HCT116 (cell line): ENCODE data around the gene MPEG1.

Experiments
- CEBPB ChIP-seq: IDR thresholded peaks from 2 replicates; pipeline ENCODE4 v1.6.1; 2012; ENCODE audit warnings: low read depth
- EZH2 ChIP-seq: fragments of 200-600 bp; sonication (generic); IDR thresholded peaks from 2 replicates; pipeline ENCODE4 v1.6.1; 2017; ENCODE audit warnings: antibody characterized with exemption, mixed run types
- EZH2phosphoT487 ChIP-seq: fragments of 200-600 bp; IDR thresholded peaks from 2 replicates; pipeline ENCODE4 v1.6.1; 2018; ENCODE audit warnings: antibody characterized with exemption, borderline replicate concordance
- POLR2A ChIP-seq: IDR thresholded peaks from 2 replicates; pipeline ENCODE4 v1.7.0; 2011; ENCODE audit warnings: borderline replicate concordance; ENCODE audit not compliant: insufficient read depth, insufficient read length; ENCODE audit errors: extremely low read depth
- POLR2AphosphoS5 ChIP-seq: IDR thresholded peaks from 2 replicates; pipeline ENCODE4 v1.6.1; 2011; ENCODE audit warnings: mild to moderate bottlenecking, low read depth, low read length, moderate library complexity
- SIN3A ChIP-seq: IDR thresholded peaks from 2 replicates; pipeline ENCODE4 v1.6.1; 2012; ENCODE audit warnings: low read depth
- SP1 ChIP-seq: IDR thresholded peaks from 2 replicates; pipeline ENCODE4 v1.6.1; 2012; ENCODE audit warnings: low read depth
- YY1 ChIP-seq: IDR thresholded peaks from 2 replicates; pipeline ENCODE4 v1.6.1; 2011; ENCODE audit warnings: low read length, low read depth, moderate library complexity, mild to moderate bottlenecking; ENCODE audit not compliant: insufficient replicate concordance; ENCODE audit errors: extremely low read depth
- TF ChIP-seq, protein P1 (sequence below): IDR thresholded peaks from 2 replicates; pipeline ENCODE4 v1.6.1; 2012
- TF ChIP-seq, protein P2 (sequence below), 3 experiments: fragments of 200-600 bp in 1 of 3; sonication (generic) in 1 of 3; IDR thresholded peaks in 2 of 3; conservative IDR thresholded peaks in 1 of 3; 2 replicates each; pipeline ENCODE4 v1.5.1; 2012 to 2017; ENCODE audit warnings: low read depth in 2 of 3, low read length in 2 of 3, antibody characterized with exemption in 1 of 3, borderline replicate concordance in 1 of 3, control low read depth in 1 of 3, mild to moderate bottlenecking in 1 of 3, mixed read lengths in 1 of 3, mixed run types in 1 of 3, moderate library complexity in 1 of 3; ENCODE audit not compliant: insufficient read depth in 1 of 3
- TF ChIP-seq, protein P3 (sequence below): IDR thresholded peaks from 2 replicates; pipeline ENCODE4 v1.6.1; 2012; ENCODE audit warnings: low read depth

DNA sequence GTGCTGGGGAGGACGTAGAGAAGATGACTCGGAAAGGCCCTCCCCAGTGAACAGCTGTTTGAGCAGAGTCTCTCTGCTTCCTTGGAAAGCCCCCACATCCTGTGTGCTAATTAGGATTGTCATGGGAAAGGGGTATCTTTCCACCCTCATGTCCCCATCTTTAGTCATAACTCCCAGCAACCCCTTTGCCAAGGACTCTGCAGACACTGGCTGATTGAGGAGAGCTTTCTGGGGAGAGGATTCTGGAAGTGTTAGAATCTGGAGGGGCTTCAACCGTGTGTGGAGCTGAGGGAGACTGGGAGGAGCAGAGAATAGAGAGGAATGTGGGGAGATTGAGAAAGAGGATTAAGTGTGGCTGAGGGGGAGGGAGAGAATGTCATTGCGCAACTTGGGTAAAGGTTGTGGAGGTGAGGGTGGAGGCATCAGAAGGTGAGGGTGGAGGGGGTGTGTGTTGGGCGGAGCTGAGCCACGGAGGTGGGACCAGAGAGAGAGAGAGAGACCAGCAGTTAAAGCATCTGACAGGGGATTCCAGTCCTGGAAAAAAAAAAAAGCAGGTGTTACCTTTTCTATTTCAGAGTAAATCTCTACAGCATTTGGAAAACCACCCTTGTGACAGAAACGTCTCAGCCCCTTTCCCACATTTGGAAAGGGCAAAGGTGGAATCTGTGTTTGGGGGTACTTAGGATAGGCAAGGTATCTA, 38.6 kb downstream of the MPEG1 start:
- TF ChIP-seq POLR2A (no peak), YY1 (no peak), POLR2AphosphoS5 (no peak), SIN3A (no peak), EZH2phosphoT487 (no peak), SP1 (no peak), EZH2 (no peak), CEBPB (peak; percentile 98)
- TF ChIP-seq, protein P1, sequence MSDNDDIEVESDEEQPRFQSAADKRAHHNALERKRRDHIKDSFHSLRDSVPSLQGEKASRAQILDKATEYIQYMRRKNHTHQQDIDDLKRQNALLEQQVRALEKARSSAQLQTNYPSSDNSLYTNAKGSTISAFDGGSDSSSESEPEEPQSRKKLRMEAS: no peak
- TF ChIP-seq, protein P2, sequence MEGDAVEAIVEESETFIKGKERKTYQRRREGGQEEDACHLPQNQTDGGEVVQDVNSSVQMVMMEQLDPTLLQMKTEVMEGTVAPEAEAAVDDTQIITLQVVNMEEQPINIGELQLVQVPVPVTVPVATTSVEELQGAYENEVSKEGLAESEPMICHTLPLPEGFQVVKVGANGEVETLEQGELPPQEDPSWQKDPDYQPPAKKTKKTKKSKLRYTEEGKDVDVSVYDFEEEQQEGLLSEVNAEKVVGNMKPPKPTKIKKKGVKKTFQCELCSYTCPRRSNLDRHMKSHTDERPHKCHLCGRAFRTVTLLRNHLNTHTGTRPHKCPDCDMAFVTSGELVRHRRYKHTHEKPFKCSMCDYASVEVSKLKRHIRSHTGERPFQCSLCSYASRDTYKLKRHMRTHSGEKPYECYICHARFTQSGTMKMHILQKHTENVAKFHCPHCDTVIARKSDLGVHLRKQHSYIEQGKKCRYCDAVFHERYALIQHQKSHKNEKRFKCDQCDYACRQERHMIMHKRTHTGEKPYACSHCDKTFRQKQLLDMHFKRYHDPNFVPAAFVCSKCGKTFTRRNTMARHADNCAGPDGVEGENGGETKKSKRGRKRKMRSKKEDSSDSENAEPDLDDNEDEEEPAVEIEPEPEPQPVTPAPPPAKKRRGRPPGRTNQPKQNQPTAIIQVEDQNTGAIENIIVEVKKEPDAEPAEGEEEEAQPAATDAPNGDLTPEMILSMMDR (IDR thresholded peaks at IDR 0.05 in 2 of 3, conservative IDR thresholded peaks at IDR 0.05 in 1 of 3; ENCODE audit: borderline replicate concordance in 1 of 3, insufficient read depth in 1 of 3, low read depth in 2 of 3, low read length in 2 of 3): no peak
- TF ChIP-seq, protein P3, sequence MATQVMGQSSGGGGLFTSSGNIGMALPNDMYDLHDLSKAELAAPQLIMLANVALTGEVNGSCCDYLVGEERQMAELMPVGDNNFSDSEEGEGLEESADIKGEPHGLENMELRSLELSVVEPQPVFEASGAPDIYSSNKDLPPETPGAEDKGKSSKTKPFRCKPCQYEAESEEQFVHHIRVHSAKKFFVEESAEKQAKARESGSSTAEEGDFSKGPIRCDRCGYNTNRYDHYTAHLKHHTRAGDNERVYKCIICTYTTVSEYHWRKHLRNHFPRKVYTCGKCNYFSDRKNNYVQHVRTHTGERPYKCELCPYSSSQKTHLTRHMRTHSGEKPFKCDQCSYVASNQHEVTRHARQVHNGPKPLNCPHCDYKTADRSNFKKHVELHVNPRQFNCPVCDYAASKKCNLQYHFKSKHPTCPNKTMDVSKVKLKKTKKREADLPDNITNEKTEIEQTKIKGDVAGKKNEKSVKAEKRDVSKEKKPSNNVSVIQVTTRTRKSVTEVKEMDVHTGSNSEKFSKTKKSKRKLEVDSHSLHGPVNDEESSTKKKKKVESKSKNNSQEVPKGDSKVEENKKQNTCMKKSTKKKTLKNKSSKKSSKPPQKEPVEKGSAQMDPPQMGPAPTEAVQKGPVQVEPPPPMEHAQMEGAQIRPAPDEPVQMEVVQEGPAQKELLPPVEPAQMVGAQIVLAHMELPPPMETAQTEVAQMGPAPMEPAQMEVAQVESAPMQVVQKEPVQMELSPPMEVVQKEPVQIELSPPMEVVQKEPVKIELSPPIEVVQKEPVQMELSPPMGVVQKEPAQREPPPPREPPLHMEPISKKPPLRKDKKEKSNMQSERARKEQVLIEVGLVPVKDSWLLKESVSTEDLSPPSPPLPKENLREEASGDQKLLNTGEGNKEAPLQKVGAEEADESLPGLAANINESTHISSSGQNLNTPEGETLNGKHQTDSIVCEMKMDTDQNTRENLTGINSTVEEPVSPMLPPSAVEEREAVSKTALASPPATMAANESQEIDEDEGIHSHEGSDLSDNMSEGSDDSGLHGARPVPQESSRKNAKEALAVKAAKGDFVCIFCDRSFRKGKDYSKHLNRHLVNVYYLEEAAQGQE: no peak
